SK-N-MC (cell line): ENCODE measurements around the gene COPZ2.

Source experiments
- EZH2 ChIP-seq: fragments of 200-600 bp; sonication (generic); IDR thresholded peaks from one replicate; pipeline ENCODE4 v1.6.1; 2017; ENCODE audit warnings: antibody characterized with exemption
- POLR2AphosphoS5 ChIP-seq: IDR thresholded peaks from 2 replicates; pipeline ENCODE4 v1.6.1; 2012; ENCODE audit warnings: mild to moderate bottlenecking, low read depth, low read length, borderline replicate concordance

DNA sequence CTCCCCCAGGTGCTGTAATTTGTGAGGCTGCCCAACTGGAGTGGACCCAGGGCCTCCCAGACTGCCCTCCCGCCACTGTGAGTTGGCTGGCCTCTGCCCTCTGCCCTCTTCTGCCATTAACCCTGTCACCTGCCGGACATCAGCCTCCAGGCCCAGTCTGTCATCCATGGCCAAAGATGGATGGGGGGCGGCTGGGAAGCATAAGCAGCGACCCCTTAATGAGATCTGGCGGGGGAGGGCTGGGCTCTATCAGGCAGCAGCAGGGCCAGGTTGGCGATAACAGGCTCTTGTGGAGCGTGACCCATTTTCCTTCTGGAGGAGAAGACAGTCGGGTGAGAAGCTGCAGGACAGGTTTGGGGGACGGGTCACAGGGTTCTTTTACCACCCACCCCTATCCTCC, 41.4 kb downstream of the COPZ2 start:
- TF ChIP-seq POLR2AphosphoS5 (no peak), EZH2 (no peak)
